Stimulated activated CD4-positive, alpha-beta T cell treated with anti-CD3 and anti-CD28 coated beads, Interleukin-12 subunit alpha, Interleukin-12 subunit beta, amount 100 ng/mL, for 48 hours (primary cell): ENCODE results near the gene TAF1D.
A peak's percentile ranks its signal among the peaks of the same experiment; 100 is the strongest.
"Not testable (repeated sequence)": the region's sequence is repeated elsewhere in the genome, so short reads cannot be mapped to it uniquely, and the experiment has no call there.

Source experiments
- DNase-seq, 3 donors: peaks; one replicate each; pipeline ENCODE4 v3.0.0-alpha.2; 2020; ENCODE audit warnings: low read depth in 2 of 3, low spot score in 1 of 3

Gene TAF1D

GRCh38 chr11:93741094-93741881, at the start of gene TAF1D, which contains the start of gene C11orf54:
Gene TAF1D, minus strand, starts transcription at chr11:93741495. Its CDS starts 2,191 bp downstream, at chr11:93739304.
Gene C11orf54, plus strand, starts transcription at chr11:93741672. Its CDS starts 5,722 bp downstream, at chr11:93747394.
- peak; percentile 92 to 93 (median 93) for DNase-seq

GRCh38 chr11:93784935-93785360, 43.7 kb upstream of the TAF1D start:
- peak in 1 of 3 donors; percentile 2 for DNase-seq

- peak; percentile 79 to 87 (median 86) for DNase-seq
These were observed 43.0 kb upstream of the TAF1D start, which contains the start of gene MED17 for GRCh38 chr11:93784145-93784934. Gene MED17, plus strand, starts transcription at chr11:93784282. Its CDS starts 232 bp downstream, at chr11:93784514.

GRCh38 chr11:93783765-93784144, 42.5 kb upstream of the TAF1D start:
- DNase-seq, result no peak

- no peak for DNase-seq
These were observed 42.1 kb upstream of the TAF1D start for GRCh38 chr11:93783362-93783761.

- peak in 1 of 3 donors; percentile 20 for DNase-seq
These were observed 34.0 kb upstream of the TAF1D start for GRCh38 chr11:93775289-93775688.

GRCh38 chr11:93774560-93774959, 33.3 kb upstream of the TAF1D start:
- DNase-seq, result not testable (repeated sequence)

- no peak for DNase-seq
These were observed 32.4 kb upstream of the TAF1D start for GRCh38 chr11:93773601-93774200.

- no peak for DNase-seq
These were observed 31.8 kb upstream of the TAF1D start for GRCh38 chr11:93773045-93773477.

GRCh38 chr11:93772123-93772522, 30.8 kb upstream of the TAF1D start:
- DNase-seq, result no peak

GRCh38 chr11:93770160-93770559, 28.9 kb upstream of the TAF1D start:
- DNase-seq, result no peak

GRCh38 chr11:93767018-93767417, 25.7 kb upstream of the TAF1D start:
- DNase-seq, result no peak

GRCh38 chr11:93766504-93766903, 25.2 kb upstream of the TAF1D start:
- DNase-seq, result no peak

- no peak for DNase-seq
These were observed 24.3 kb upstream of the TAF1D start for GRCh38 chr11:93765551-93765950.

- no peak for DNase-seq
These were observed 20.6 kb upstream of the TAF1D start for GRCh38 chr11:93761910-93762309.

- DNase-seq, result not testable (repeated sequence)
These were observed 17.8 kb upstream of the TAF1D start for GRCh38 chr11:93759123-93759522.

- no peak for DNase-seq
These were observed 16.9 kb upstream of the TAF1D start for GRCh38 chr11:93757924-93758865.

GRCh38 chr11:93757301-93757700, 16.0 kb upstream of the TAF1D start:
- DNase-seq, result no peak

GRCh38 chr11:93756748-93757147, 15.5 kb upstream of the TAF1D start:
- DNase-seq, result no peak

- DNase-seq, result no peak
These were observed 11.9 kb upstream of the TAF1D start for GRCh38 chr11:93753241-93753640.
